Fibroblast of villous mesenchyme (primary cell): ENCODE results near the gene ADARB1. TPM values are rescaled to one million over a fixed set of nuclear protein-coding genes. Genes with fewer than 3 reads are reported as not detected.

ENCODE experiments used
- DNase-seq: peaks from one replicate; pipeline ENCODE4 v3.0.0-alpha.2; 2010; ENCODE audit warnings: low read depth
- H3K4me3 ChIP-seq: 2 replicates; pipeline ENCODE4 v1.5.1; 2011; ENCODE audit warnings: low read depth, mild to moderate bottlenecking, low read length
- total RNA-seq: library from RNA; depleted of rRNA; stranded (reverse); fragments of >200 nt; gene quantifications from 2 replicates; pipeline ENCODE4 v1.2.3, GENCODE V29; 2012
- TF ChIP-seq, protein P1 (sequence below): IDR thresholded peaks from 2 replicates; pipeline ENCODE4 v1.5.1; 2012; ENCODE audit warnings: low read depth, mild to moderate bottlenecking, low read length; ENCODE audit not compliant: insufficient read depth

The ADARB1 gene
- total RNA-seq, 1 donor: 16.4 TPM

GRCh38 chr21:45078371-45078770, 4.0 kb downstream of the ADARB1 start:
- H3K4me3 ChIP-seq: no peak overlapping the region
- no peak for DNase-seq
- TF ChIP-seq, protein P1, sequence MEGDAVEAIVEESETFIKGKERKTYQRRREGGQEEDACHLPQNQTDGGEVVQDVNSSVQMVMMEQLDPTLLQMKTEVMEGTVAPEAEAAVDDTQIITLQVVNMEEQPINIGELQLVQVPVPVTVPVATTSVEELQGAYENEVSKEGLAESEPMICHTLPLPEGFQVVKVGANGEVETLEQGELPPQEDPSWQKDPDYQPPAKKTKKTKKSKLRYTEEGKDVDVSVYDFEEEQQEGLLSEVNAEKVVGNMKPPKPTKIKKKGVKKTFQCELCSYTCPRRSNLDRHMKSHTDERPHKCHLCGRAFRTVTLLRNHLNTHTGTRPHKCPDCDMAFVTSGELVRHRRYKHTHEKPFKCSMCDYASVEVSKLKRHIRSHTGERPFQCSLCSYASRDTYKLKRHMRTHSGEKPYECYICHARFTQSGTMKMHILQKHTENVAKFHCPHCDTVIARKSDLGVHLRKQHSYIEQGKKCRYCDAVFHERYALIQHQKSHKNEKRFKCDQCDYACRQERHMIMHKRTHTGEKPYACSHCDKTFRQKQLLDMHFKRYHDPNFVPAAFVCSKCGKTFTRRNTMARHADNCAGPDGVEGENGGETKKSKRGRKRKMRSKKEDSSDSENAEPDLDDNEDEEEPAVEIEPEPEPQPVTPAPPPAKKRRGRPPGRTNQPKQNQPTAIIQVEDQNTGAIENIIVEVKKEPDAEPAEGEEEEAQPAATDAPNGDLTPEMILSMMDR: no peak

GRCh38 chr21:45078877-45079281, 4.5 kb downstream of the ADARB1 start:
- DNase-seq: peak; percentile 74
- H3K4me3 ChIP-seq: no peak overlapping the region
- TF ChIP-seq, protein P1: no peak

DNA sequence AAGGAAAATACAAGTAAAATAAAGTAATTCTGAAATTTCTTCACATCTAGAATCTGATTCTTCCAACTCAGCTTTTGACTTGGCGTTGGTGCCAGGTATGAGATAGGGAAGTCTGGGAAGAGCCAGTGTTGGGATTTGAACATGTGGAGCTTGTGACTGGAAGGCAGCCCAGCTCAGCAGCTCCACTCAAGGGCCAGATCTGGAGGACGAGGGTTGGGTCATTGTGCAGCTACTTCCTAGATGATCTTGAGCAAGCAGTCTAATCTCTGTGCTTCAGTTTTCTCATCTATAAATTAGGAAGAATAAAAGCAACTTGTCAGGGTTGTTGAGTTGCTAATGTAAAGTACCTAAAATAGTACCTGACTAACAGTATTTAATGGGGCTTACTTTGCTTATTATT, 5.0 kb downstream of the ADARB1 start:
- TF ChIP-seq, protein P1: no peak
- H3K4me3 ChIP-seq: no peak overlapping the region
- no peak for DNase-seq

DNA sequence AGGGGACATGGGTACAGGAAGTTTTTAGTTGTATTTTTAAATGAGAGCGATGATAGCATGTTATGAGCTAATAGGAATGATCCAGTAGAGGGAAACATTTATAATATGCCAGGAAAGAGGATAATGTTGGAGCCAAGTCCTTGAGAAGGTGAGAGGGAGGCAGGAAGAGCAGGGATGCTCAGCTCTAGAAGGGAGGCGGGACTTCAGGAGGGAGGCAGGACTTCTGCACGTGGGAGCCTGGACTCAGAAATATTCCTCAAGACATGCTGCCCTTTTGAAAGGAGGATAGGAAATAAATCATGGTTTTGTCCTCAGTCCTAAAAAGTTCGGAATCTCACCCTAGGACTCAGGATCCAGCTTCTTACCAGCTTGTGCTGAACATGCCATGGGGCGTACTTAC, 5.9 kb downstream of the ADARB1 start:
- no peak overlapping the region for H3K4me3 ChIP-seq
- TF ChIP-seq, protein P1: no peak
- peak; percentile 17 for DNase-seq

DNA sequence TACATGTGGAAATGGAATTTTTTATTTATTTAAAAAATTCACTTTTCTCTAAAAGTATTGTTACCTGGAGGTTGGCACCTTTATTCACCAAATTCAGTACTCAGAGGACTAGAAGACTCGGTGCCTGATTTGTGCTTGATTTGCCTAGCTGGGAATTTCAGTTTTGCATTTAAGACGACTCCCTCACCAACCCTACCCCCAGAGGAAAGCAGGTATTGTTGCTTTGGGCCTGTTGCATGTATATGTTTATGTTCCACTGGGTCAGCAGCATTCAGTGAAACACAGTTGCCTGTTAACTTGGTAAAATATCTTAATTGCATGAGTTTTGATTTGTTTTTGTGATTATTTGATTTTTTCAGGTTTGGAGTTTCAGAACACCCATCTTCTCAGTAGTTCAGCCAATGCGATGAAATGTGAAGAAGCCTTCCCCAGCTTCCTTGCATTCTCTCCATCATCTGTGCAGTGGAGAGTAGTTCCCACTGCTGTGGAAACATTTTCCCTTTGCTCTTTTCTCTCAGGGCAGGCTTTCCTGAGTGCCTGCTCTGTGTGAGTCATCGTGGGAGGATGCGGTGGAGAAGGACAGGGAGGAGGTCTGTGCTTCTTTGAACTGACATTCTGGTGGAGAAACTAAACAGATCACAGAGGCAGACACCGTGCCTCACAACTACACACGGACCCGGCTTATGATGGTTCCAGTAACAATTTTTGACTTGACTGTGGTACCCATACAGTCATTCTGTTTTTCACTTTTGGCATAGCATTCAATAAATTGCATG, 6.4 kb downstream of the ADARB1 start:
- peak; percentile 91 for DNase-seq
- TF ChIP-seq, protein P1: no peak
- no peak overlapping the region for H3K4me3 ChIP-seq

- TF ChIP-seq, protein P1: no peak
- no peak overlapping the region for H3K4me3 ChIP-seq
These were observed 7.3 kb downstream of the ADARB1 start for GRCh38 chr21:45081636-45082035.

DNA sequence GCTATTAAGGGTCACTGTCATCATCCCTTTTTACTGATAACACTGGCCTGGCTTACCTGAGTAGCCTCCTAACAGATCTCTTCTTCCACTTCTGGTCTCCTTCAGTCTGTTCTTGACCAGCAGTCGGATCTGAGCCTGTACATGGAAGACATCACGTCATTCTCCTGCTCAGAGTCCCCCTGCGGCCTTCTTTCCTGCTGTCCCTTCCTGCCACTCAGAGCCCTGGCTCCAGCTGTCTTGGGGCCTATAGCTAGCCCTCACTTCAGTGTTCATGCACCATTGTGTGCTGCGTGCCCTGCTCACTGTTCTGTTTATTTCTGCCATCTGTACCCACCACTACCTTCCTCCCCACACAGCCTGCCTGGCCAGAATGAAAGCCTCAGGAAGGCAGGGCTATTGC, 8.4 kb downstream of the ADARB1 start:
- TF ChIP-seq, protein P1: no peak
- no peak overlapping the region for H3K4me3 ChIP-seq
- DNase-seq: no peak

More at GRCh38 chr21:45081636-45082035, 7.3 kb downstream of the ADARB1 start:
- DNase-seq: no peak
